ENCODE data around the gene DTNB. TPM values are rescaled to one million over a fixed set of nuclear protein-coding genes. Genes with fewer than 3 reads are reported as not detected.

The DTNB gene
- total and polyA plus RNA-seq, 2 experiments from 2014 or later: 10.3 to 13.9 TPM

GRCh38 chr2:25617948-25618646, 55.3 kb downstream of the DTNB start:
- H3K27me3 ChIP-seq: no peaks in the 10 kb centered on the region
- no peak for TF ChIP-seq CTCF (IDR thresholded peaks at IDR 0.05; ENCODE audit: poor library complexity)
- no peak for TF ChIP-seq EZH2 (IDR thresholded peaks at IDR 0.05; ENCODE audit: borderline replicate concordance)
- TF ChIP-seq EZH2phosphoT487 (IDR thresholded peaks at IDR 0.05; ENCODE audit: low read depth, severe bottlenecking, unreplicated experiment): no peak
- WGBS (ENCODE audit: low lambda C conversion rate, missing lambda C conversion rate): 71% methylated on average over 7 of the region's 7 CpGs

GRCh38 chr2:25615920-25616319, 57.5 kb downstream of the DTNB start:
- Histone ChIP-seq H3K9me2 (replicated peaks; ENCODE audit: insufficient read depth) (no peaks in the 10 kb centered on the region), H3K4me3 (no peak overlapping the region), H3K9me3 (ENCODE audit: low read depth) (no peaks in the 10 kb centered on the region), H3K79me2 (no peaks in the 10 kb centered on the region), H3K4me1 (ENCODE audit: insufficient read depth) (peaks cover 20% of the 10 kb centered on the region), H3K4me2 (no peak overlapping the region), H3K27ac (peak overlapping the region; percentile 59), H3K36me3 (replicated peaks; ENCODE audit: insufficient read depth, low read depth) (no peaks in the 10 kb centered on the region), H4K20me1 (ENCODE audit: insufficient read depth, poor library complexity, severe bottlenecking) (no peaks in the 10 kb centered on the region), H2AFZ (no peak overlapping the region), H3K27me3 (no peaks in the 10 kb centered on the region)
- no peak for TF ChIP-seq EZH2 (IDR thresholded peaks at IDR 0.05; ENCODE audit: borderline replicate concordance)
- TF ChIP-seq CTCF (IDR thresholded peaks at IDR 0.05; ENCODE audit: poor library complexity): no peak
- no peak for TF ChIP-seq EZH2phosphoT487 (IDR thresholded peaks at IDR 0.05; ENCODE audit: low read depth, severe bottlenecking, unreplicated experiment)
- no peak for DNase-seq (ENCODE audit: low spot score)

More at GRCh38 chr2:25617948-25618646, 55.3 kb downstream of the DTNB start:
- Histone ChIP-seq H3K36me3 (replicated peaks; ENCODE audit: insufficient read depth, low read depth) (no peaks in the 10 kb centered on the region), H3K27ac (peak overlapping the region; percentile 84), H3K9me2 (replicated peaks; ENCODE audit: insufficient read depth) (no peaks in the 10 kb centered on the region), H3K9me3 (ENCODE audit: low read depth) (no peaks in the 10 kb centered on the region), H3K79me2 (no peaks in the 10 kb centered on the region), H4K20me1 (ENCODE audit: insufficient read depth, poor library complexity, severe bottlenecking) (no peaks in the 10 kb centered on the region), H3K4me2 (peak overlapping the region; percentile 41), H3K4me3 (no peak overlapping the region), H2AFZ (no peak overlapping the region), H3K4me1 (ENCODE audit: insufficient read depth) (peaks cover 20% of the 10 kb centered on the region)
- DNase-seq (ENCODE audit: low spot score): peak; percentile 8

GRCh38 chr2:25615386-25615785, 58.0 kb downstream of the DTNB start:
- peaks cover 20% of the 10 kb centered on the region for H3K4me1 ChIP-seq (ENCODE audit: insufficient read depth)
- H3K9me2 ChIP-seq (replicated peaks; ENCODE audit: insufficient read depth): no peaks in the 10 kb centered on the region
- H4K20me1 ChIP-seq (ENCODE audit: insufficient read depth, poor library complexity, severe bottlenecking): no peaks in the 10 kb centered on the region
- H3K27ac ChIP-seq: peak overlapping the region; percentile 59
- TF ChIP-seq EZH2 (IDR thresholded peaks at IDR 0.05; ENCODE audit: borderline replicate concordance) (no peak), EZH2phosphoT487 (IDR thresholded peaks at IDR 0.05; ENCODE audit: low read depth, severe bottlenecking, unreplicated experiment) (no peak), CTCF (IDR thresholded peaks at IDR 0.05; ENCODE audit: poor library complexity) (no peak)
- H3K9me3 ChIP-seq (ENCODE audit: low read depth): no peaks in the 10 kb centered on the region
- H3K79me2 ChIP-seq: no peaks in the 10 kb centered on the region
- no peak overlapping the region for H3K4me3 ChIP-seq
- WGBS (ENCODE audit: low lambda C conversion rate, missing lambda C conversion rate): 66% methylated on average over 5 of the region's 5 CpGs
- DNase-seq (ENCODE audit: low spot score): no peak
- no peaks in the 10 kb centered on the region for H3K27me3 ChIP-seq
- H3K4me2 ChIP-seq: peak overlapping the region; percentile 13
- H2AFZ ChIP-seq: no peak overlapping the region
- H3K36me3 ChIP-seq (replicated peaks; ENCODE audit: insufficient read depth, low read depth): no peaks in the 10 kb centered on the region
